Heart left ventricle (tissue), 16 donors: Measurements from ENCODE around the gene POLR3H. TPM values are rescaled to one million over a fixed set of nuclear protein-coding genes. Genes with fewer than 3 reads are reported as not detected.

Source experiments
- ATAC-seq, 4 donors: fragments of 200-7000 bp; cut with Tn5 transposase; one replicate each; pipeline ENCODE4 v1.9.1; 2020 to 2022; ENCODE audit warnings: moderate library complexity in 4 of 4, mild to moderate bottlenecking in 3 of 4, moderate number of reproducible peaks in 1 of 4
- DNase-seq, 5 donors: peaks; one replicate each; pipeline ENCODE4 v3.0.0-alpha.2; 2020
- H3K27ac ChIP-seq, 12 donors: fragments of 200-600 bp; sonication (generic) in 4 of 12; one replicate each; pipeline versions ENCODE4 v1.5.0 to v1.8.0; 2016 to 2022; ENCODE audit warnings: mild to moderate bottlenecking in 2 of 12
- H3K27me3 ChIP-seq, 9 donors: fragments of 200-600 bp; sonication (generic) in 2 of 9; one replicate each; pipeline versions ENCODE4 v1.5.1 to v1.8.0; 2016 to 2022; ENCODE audit warnings: mild to moderate bottlenecking in 3 of 9
- H3K36me3 ChIP-seq, 9 donors: fragments of 200-600 bp; sonication (generic) in 2 of 9; one replicate each; pipeline versions ENCODE4 v1.5.0 to v1.8.0; 2018 to 2022; ENCODE audit warnings: mild to moderate bottlenecking in 2 of 9
- H3K4me1 ChIP-seq, 12 donors: fragments of 200-600 bp; sonication (generic) in 4 of 12; one replicate each; pipeline versions ENCODE4 v1.5.0 to v1.8.0; 2016 to 2022; ENCODE audit warnings: mild to moderate bottlenecking in 3 of 12
- H3K4me3 ChIP-seq, 12 donors: fragments of 200-600 bp; sonication (generic) in 4 of 12; one replicate each; pipeline versions ENCODE4 v1.5.0 to v1.8.0; 2017 to 2022; ENCODE audit warnings: mild to moderate bottlenecking in 9 of 12, moderate library complexity in 4 of 12
- H3K9me3 ChIP-seq, 12 donors: fragments of 200-600 bp; sonication (generic) in 4 of 12; one replicate each; pipeline versions ENCODE4 v1.5.0 to v1.8.0; 2016 to 2022; ENCODE audit warnings: mild to moderate bottlenecking in 1 of 12
- CTCF ChIP-seq, 12 donors: fragments of 200-600 bp; sonication (generic) in 4 of 12; IDR thresholded peaks; one replicate each; pipeline versions ENCODE4 v1.5.0 to v1.8.0; 2018 to 2022; ENCODE audit warnings: antibody characterized with exemption in 12 of 12, mild to moderate bottlenecking in 5 of 12
- POLR2A ChIP-seq, 2 donors: fragments of 450-650 bp; IDR thresholded peaks; one replicate each; pipeline ENCODE4 v1.6.1; 2017; ENCODE audit warnings: antibody characterized with exemption in 2 of 2, mild to moderate bottlenecking in 2 of 2, moderate library complexity in 2 of 2
- WGBS, 4 donors: extraction: QIAGEN DNeasy Blood & Tissue Kit in 2 of 4; methylation state at CpG; one replicate each; pipeline versions ENCODE4 v1.1.5 to v1.1.7; 2013 to 2018; 5-methylcytosine and 5-hydroxymethylcytosine counted together
- intact Hi-C, 10 donors: fragments of 100-400 bp; cut with DNase I; formaldehyde crosslinking; loops; one replicate each; pipeline versions ENCODE4 v1.11.1 to v1.14.2; 2022
- polyA plus RNA-seq, 2 donors: library from polyadenylated mRNA; stranded (reverse); fragments of 200-250 nt; gene quantifications; one replicate each; pipeline ENCODE4 v1.2.3, GENCODE V29; 2013
- total RNA-seq, 9 donors: library from RNA; depleted of rRNA in 2 of 9; stranded (reverse); fragments of >200 nt in 2 of 9; fragmentation: NEBNext Ultra II Directional in 3 of 9; extraction: Animal tissue kit (Norgen Biotek cat#: 25700) in 3 of 9; gene quantifications; one replicate each; pipeline versions ENCODE4 v1.1.0 to v1.2.4, GENCODE V29; 2016 to 2023
- donor health status: ischemic (EF 13 %, LVEDD 7.1; RV severe dilation, severe dysfunction).
- donor health status: healthy with polysubstance abuse.
- donor health status: DM: no; HTN: yes; CAD: no.
- donor health status: DM: no; HTN: no; CAD: no.
- donor health status: ischemic (EF 25% LVEDD 6.9; RV normal size, moderate dysfunction).
- donor health status: ischemic (EF 25% LVEDD 5.7; RV mildly dilated, moderate dysfunction).
- donor health status: healthy.
- donor health status: DM: yes; HTN: yes; CAD: no.
- donor health status: ischemic (EF 35%, LVEDD 5.7; RV mildly dilated, moderate dysfunction).
- donor health status: nonischemic (EF 11% LVEDD 7.7; RV severe dilation, severe dysfunction).
- donor health status: DM: yes; HTN: yes; CAD: no.
- donor health status: PGD.
- donor health status: ischemic (EF 29% LVEDD 5.4; RV normal size, mild dysfunction).
- donor health status: nonischemic (EF 23%, LVEDD 6.1; RV moderate dilation, normal function).

The POLR3H gene
- total and polyA plus RNA-seq, 11 donors: 12.2 to 31.2 (median 19.3) TPM

- peak; percentile 19 to 65 (median 34) for ATAC-seq
- peak overlapping the region; percentile 69 to 93 (median 88) for H3K27ac ChIP-seq
- WGBS, 4 donors: 38 to 76% (median 47%) methylated on average over 12 to 21 of the region's 21 CpGs
These were observed 20.6 kb downstream of the POLR3H start for GRCh38 chr22:41523464-41524221.

GRCh38 chr22:41522813-41523212 lies 21.5 kb downstream of the POLR3H start:
- no peak for DNase-seq
- H3K4me1 ChIP-seq: peaks cover 7 to 65% (median 46%) of the 10 kb centered on the region in 12 donors
- 84 to 93% (median 89%) methylated on average over 6 to 9 of the region's 9 CpGs for WGBS, 4 donors

More at GRCh38 chr22:41523464-41524221, 20.6 kb downstream of the POLR3H start:
- H3K27me3 ChIP-seq: no peaks in the 10 kb centered on the region
- peaks cover 7 to 59% (median 42%) of the 10 kb centered on the region in 12 donors for H3K4me1 ChIP-seq
- H3K4me3 ChIP-seq: no peak overlapping the region
- TF ChIP-seq CTCF (IDR thresholded peaks at IDR 0.05) (no peak), POLR2A (IDR thresholded peaks at IDR 0.05) (no peak)
- no peaks in the 10 kb centered on the region for H3K9me3 ChIP-seq
- peaks cover 3 to 98% (median 77%) of the 10 kb centered on the region in 9 donors for H3K36me3 ChIP-seq
- peak in 3 of 5 donors; percentile 45 to 62 (median 47) for DNase-seq
- intact Hi-C loops: loop anchor here in 4 of 10 donors (2.0 to 10.0 kb wide), 3 partner anchors 41 to 499 kb away; no protein-coding TSS in a partner anchor

GRCh38 chr22:41521126-41521525 lies 23.1 kb downstream of the POLR3H start:
- DNase-seq: no peak
- no peak for TF ChIP-seq CTCF (IDR thresholded peaks at IDR 0.05)
- no peak for TF ChIP-seq POLR2A (IDR thresholded peaks at IDR 0.05)
- Histone ChIP-seq H3K27ac (peak overlapping the region in 7 of 12 donors; percentile 7 to 93 (median 49)), H3K27me3 (no peaks in the 10 kb centered on the region), H3K4me1 (peaks cover 7 to 63% (median 46%) of the 10 kb centered on the region in 12 donors), H3K9me3 (no peaks in the 10 kb centered on the region), H3K36me3 (peaks cover 0 to 96% (median 73%) of the 10 kb centered on the region in 9 donors), H3K4me3 (no peak overlapping the region)
- intact Hi-C loops: loop anchor here in 2 of 10 donors (5.0 to 10.0 kb wide), 2 partner anchors 39 to 496 kb away; no protein-coding TSS in a partner anchor
- WGBS, 4 donors: 47 to 63% (median 60%) methylated on average over 3 of the region's 3 CpGs
- ATAC-seq: peak in 2 of 4 donors; percentile 5 to 19

More at GRCh38 chr22:41522813-41523212, 21.5 kb downstream of the POLR3H start:
- no peak for TF ChIP-seq CTCF (IDR thresholded peaks at IDR 0.05)
- no peak for TF ChIP-seq POLR2A (IDR thresholded peaks at IDR 0.05)
- ATAC-seq: no peak
- intact Hi-C loops: loop anchor here in 2 of 10 donors (5.0 to 10.0 kb wide), 2 partner anchors 41 to 498 kb away; no protein-coding TSS in a partner anchor
- Histone ChIP-seq H3K27ac (peak overlapping the region in 11 of 12 donors; percentile 69 to 93 (median 89)), H3K9me3 (no peaks in the 10 kb centered on the region), H3K36me3 (peaks cover 3 to 96% (median 75%) of the 10 kb centered on the region in 9 donors), H3K27me3 (no peaks in the 10 kb centered on the region), H3K4me3 (no peak overlapping the region)

GRCh38 chr22:41518048-41518347 lies 26.3 kb downstream of the POLR3H start:
- Histone ChIP-seq H3K4me1 (peaks cover 0 to 48% (median 19%) of the 10 kb centered on the region in 12 donors), H3K4me3 (no peak overlapping the region), H3K9me3 (no peaks in the 10 kb centered on the region), H3K36me3 (peaks cover 0 to 97% (median 79%) of the 10 kb centered on the region in 9 donors), H3K27me3 (no peaks in the 10 kb centered on the region), H3K27ac (peak overlapping the region in 9 of 12 donors; percentile 16 to 89 (median 54))
- DNase-seq (no peak), ATAC-seq (no peak)
- intact Hi-C loops: loop anchor here in 8 of 10 donors (5.0 kb wide), 3 partner anchors 41 to 116 kb away; no protein-coding TSS in a partner anchor
- 56 to 67% (median 61%) methylated on average over 7 of the region's 7 CpGs for WGBS, 4 donors
- TF ChIP-seq CTCF (IDR thresholded peaks at IDR 0.05) (peak in 1 of 12 donors; percentile 4), POLR2A (IDR thresholded peaks at IDR 0.05) (no peak)
